Measurements from ENCODE around the gene CACNA2D3.

The CACNA2D3 gene

GRCh38 chr3:54127499-54128056 is 5.2 kb downstream of the CACNA2D3 start:
- no peak for DNase-seq

- DNase-seq: no peak
Observed at GRCh38 chr3:54131026-54131605, 8.8 kb downstream of the CACNA2D3 start.

- no peak for DNase-seq
Observed at GRCh38 chr3:54131890-54132289, 9.5 kb downstream of the CACNA2D3 start.

DNA sequence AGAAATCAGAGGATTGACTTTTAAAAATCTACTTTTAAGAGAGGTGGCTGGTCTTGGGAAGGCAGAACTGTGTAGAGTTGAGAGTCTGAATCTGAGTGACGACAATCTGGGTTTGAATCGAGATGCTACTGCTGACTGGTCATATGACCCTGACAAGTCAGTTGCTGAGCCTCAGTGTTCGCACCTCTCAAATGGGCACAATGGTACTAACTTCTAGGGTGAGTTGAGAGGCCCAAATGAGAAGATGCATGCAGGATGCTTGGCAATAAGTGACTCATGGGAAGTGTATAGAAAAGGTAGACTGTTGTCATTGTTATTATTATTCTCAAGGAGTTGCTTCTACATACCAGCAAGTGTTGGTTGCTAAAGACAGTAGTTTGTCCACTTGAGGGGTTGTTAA is 10.3 kb downstream of the CACNA2D3 start:
- no peak for DNase-seq

- DNase-seq: no peak
Observed at GRCh38 chr3:54133196-54133595, 10.8 kb downstream of the CACNA2D3 start.

- no peak for DNase-seq
Observed at GRCh38 chr3:54134155-54134554, 11.8 kb downstream of the CACNA2D3 start.

DNA sequence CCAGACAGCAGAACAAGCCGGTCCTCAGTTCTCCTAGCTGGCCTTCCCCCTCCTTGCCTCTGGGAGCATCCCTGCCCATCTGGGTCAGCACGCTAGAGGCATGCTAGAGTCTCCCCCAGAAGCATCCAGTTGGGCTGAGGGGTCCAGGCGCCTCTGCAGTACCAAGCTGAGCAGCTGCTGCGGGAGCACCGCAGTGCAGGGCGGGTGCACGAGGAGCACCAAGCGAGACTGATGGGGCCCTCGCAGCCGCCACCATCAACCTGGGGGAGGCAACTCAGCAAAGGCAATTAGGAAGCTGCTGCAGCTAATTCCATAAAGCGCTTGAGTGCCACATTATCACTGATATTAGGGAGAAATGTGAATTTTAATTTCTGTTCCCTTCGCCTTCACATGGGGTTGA is 12.4 kb downstream of the CACNA2D3 start:
- DNase-seq: no peak

DNA sequence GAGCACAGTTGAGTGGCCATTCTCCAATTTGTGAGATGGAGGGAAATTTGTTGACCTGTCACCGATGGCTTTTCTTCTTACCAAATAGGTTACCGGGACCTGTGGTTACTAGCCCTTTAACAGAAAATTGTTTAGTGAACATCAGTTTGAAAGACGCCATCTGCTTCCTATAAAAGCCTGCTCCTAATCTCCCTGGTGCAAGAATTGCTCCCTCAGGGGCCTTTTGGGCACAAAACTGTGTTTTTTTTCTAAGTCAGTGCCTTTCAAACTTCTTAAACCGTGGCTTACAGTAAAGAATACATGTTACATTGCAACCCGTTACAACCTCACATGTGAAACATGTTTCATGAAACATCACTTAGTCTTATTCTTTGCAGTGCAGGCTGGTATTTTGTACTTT is 15.0 kb downstream of the CACNA2D3 start:
- no peak for DNase-seq

DNA sequence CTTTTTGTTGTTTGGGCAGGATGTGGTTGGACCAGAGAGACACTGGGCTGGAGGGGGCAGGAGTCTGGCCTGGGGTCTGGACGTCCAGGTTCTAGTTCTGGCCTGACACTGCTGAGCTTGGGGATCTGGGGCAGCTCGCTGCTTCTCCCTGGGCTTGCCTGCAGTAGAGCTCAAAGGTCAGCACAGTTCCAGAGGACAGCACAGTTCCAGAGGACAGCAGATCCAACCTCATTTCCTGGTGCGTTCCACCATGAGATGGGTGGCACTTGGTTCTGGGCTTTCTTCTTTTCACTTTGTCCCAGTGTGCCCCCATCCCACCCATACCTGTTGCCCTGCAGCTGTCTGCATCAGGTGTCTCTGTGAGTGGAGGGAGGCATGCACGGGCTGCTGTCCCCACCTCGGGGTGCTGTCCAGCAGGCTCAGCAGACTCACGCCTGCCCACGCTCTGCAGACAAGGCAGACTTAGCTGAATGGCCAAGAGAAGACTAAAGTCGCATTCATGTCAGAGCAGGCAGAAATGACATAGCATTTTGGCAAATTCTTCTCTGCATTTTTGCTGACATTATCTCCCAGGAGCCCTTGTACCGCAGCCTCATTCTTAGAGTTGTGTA is 16.7 kb downstream of the CACNA2D3 start:
- no peak for DNase-seq

DNA sequence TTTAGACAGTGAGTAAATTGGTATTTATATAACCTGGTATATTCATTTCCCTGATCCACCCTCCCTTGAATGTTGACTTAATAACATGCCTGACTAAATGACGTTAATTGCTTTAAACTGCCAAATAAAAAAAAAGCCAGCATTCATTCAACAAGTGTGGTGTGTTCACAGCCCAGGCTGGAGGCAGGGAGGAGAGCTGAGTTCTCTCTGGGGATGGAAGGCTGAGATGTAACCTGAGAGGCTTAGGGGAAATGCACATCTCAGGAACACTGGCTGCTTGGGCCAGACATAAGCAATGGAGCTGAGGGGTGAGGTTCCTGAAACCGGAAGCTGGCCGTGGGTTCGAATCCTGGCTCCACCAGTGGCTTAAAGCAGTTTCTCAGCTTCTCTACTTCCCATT is 17.3 kb downstream of the CACNA2D3 start:
- no peak for DNase-seq

DNA sequence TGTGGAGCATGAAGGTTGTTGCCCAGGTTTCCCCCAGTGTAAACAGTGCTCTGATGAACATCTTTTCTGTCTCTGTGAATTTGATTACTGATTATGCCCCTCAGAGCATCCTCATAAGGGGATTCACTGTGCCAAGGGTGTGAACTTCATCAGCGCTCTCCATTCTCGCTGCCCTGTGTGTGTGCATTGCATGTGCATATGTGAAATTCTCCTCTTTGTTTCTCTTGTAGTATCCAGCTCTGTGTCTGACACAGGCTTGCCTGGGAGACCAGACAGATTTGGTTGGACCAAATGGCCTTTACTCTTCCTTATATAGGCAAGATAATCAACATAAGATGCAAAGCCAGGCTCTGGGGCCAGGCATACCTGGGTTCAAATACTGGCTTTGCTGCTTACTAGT is 21.9 kb downstream of the CACNA2D3 start:
- DNase-seq: no peak

DNA sequence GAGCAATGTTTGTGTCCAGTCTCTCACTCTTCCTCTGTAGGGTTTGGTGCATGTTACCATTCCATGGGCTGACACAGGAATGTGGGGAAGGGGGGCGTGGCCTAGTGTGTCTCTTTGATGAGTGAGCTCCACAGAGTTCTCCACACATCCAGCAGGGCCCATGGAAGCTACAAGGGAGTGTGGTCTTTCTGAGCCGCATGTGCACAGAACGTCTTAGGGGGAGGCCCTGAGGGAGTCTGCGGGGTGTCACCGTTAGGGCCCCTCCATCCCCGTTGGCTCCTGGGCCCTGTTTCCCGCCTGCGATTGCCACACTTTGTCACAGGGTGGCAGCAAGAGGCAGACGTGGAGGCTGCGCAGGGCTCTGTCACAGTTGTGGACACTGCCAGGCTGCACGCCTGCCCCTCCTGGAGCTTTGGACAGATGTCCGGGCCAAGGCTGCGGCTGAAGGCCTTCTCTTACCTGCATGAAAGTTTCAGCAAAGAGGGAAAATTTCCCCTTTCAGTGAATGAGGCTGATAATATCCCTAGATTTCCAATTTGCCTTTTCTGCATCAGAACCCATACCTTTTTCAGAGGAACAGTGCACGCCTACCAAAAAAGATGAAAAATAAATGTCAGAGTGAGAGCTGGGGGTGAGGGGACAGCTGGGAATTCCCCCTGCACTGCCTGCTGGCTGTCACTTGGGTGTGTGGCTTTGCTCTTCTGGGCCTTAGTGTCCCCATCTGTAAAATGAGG is 24.3 kb downstream of the CACNA2D3 start:
- no peak for DNase-seq

- DNase-seq: no peak
Observed at GRCh38 chr3:54150864-54151467, 28.6 kb downstream of the CACNA2D3 start.

DNA sequence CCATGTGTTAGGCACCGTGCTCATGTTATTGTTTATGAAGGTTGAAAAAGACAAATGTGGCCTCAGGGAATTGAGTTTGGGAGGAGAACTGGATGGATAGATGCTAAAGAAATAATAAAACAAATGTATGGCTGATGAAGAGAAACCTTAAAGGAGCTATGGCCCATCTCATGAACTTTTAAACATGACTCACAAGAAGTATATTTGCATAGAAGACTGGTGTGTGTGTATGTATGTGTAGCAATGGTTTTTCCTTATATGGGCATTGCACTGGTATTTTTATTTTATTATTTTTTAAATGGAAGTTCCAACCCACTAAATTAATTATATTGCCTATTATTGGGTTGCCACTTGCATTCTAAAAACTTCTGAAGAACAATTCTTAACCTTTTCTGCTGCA is 31.1 kb downstream of the CACNA2D3 start:
- no peak for DNase-seq

GRCh38 chr3:54157860-54158259 is 35.5 kb downstream of the CACNA2D3 start:
- DNase-seq: no peak

- no peak for DNase-seq
Observed at GRCh38 chr3:54159917-54160316, 37.6 kb downstream of the CACNA2D3 start.

DNA sequence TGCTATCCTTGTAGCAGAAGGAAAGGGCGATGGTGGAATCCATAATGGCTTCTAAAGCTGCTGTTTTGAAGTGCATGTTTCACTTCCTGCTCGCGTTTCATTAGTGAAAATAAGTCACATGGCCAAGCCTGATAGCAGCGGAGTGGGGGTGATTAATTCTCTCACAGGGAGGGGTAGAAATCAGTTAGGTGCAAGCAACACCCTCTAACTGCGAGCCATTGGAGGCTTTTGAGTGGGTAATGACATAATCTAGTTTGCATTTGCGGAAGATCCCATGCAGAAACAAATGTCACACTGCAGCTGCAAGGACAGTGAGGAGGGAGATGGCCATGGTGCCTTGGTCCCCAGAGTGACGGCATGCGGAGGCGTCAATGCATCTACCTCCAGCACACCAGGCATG is 41.1 kb downstream of the CACNA2D3 start:
- DNase-seq: no peak

- DNase-seq: no peak
Observed at GRCh38 chr3:54164192-54164975, 42.0 kb downstream of the CACNA2D3 start.

DNA sequence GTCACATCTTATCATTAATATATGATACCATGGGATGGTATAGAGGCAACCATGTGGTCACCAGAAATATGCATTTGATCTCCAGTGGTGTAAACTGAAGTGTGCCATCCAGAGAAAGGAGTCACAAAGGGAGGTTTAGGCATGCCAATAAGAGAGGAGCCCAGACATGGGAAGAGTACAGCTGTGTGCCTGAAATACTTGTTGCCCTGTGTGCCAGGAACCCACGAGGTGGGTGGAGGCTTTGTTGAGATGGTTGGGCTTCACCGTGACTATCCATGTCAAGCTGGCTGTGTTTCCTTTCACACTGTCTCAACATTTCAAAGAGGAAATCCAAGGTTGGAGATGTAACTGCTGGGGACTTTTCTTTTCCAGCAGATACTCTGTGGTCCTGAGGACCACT is 43.5 kb downstream of the CACNA2D3 start:
- DNase-seq: no peak

GRCh38 chr3:54167999-54168398 is 45.6 kb downstream of the CACNA2D3 start:
- DNase-seq: no peak

DNA sequence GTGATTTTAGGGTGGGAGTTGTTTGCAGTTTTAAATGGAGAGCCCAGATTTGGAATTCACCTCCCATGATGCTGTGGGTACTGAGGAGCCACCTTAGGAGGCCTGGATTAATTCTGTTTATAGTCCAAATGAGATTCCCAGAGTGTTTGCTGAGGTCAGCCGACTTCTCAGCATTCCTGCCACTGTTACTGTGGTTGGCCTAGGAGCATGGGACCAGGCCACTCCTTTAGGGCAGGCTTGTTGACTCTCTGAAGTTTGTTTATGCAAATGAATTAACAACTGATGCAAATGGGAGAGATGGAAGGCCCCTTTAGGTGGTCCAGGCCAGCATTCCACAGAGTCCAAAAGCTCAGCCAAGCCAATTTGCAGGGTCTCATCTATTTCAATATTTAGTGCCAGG is 46.1 kb downstream of the CACNA2D3 start:
- no peak for DNase-seq

DNA sequence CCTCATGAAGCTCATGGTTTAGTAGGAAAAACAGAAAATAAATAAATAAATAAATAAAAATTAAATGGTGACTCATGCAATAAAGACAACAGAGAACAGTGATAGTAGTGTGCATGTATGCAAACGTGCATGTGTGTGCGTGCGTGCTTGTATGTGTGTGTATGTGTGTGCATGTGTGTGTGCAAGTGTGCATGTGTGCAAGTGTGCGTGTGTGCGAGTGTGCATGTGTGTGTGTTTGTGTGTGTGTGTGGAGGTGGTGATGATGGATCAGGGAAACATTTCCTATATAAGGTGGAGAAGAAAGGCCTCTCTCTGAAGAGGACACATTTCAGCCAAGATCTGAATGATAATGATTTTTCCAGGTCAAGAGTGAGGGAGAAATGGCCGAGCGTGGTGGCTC is 47.2 kb downstream of the CACNA2D3 start:
- DNase-seq: no peak

GRCh38 chr3:54171509-54171908 is 49.2 kb downstream of the CACNA2D3 start:
- no peak for DNase-seq
